ENCODE measurements around the gene MRPL27. TPM values are rescaled to one million over a fixed set of nuclear protein-coding genes. Genes with fewer than 3 reads are reported as not detected.
A peak's percentile ranks its signal among the peaks of the same experiment; 100 is the strongest.

MRPL27 gene
- total and polyA plus RNA-seq, 5 experiments from 2014 or later = 28.0 to 60.6 (median 30.0) TPM

DNA sequence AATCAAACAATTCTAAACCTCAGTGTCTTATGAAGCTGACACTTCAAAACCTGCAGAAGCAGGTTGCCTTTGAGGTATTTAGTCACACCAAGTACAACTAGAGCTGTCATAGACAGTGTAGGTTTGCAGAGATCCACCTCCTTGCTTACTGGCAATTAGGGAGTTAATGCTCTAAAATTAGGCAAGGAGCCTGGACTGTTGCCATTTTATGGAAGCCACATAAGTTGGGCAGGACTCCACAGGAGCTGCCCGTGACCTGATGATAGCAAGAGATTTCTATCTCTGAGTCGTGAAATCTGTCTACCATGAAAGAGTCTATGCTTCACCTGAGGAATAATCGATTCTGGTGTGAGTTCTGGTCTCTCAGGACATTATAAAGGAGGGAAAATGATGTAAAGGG lies 8.9 kb upstream of the MRPL27 start:
- no peak for ATAC-seq
- Mint-ChIP-seq H3K9me3 (no peaks in the 10 kb centered on the region), H3K27me3 (no peaks in the 10 kb centered on the region), H3K4me1 (no peaks in the 10 kb centered on the region), H3K27ac (peak overlapping the region in 3 of 10 donors; percentile 0 to 83 (median 9)), H3K36me3 (peaks cover 0 to 58% (median 16%) of the 10 kb centered on the region in 3 donors), H3K4me3 (no peak overlapping the region)
- DNase-seq = no peak
- POLR2A ChIA-PET = no interaction called here

DNA sequence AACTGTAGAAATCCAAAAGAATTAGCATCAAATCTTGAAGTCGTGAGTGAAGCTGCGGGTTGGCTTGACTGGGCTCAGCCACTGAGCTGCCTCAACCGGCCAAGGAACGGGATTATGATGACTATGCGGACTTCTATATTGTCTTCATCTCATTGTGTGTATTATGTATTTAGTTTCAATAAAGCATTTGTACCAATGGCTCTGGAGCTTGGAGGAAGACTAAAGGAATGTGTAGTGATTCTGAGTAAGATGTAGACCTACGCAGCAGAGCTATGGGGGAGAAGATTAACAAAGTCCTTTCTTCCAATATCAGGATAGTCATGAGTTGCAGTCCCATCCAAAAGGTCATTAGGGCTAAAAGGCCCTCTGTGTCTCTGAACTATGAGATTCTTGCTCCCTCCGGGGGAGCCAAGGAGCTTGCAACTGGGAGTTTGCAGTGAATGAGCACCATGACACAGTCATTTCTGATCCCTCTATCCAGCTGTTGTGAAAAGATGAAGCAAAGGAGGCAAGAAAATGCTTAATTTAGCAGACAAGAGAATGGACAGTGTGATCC lies 8.4 kb upstream of the MRPL27 start:
- H3K27me3 Mint-ChIP-seq = no peaks in the 10 kb centered on the region
- H3K4me3 Mint-ChIP-seq = no peak overlapping the region
- no peaks in the 10 kb centered on the region for H3K4me1 Mint-ChIP-seq
- no peak for ATAC-seq
- H3K27ac Mint-ChIP-seq = peak overlapping the region in 2 of 10 donors; percentile 0 to 65
- POLR2A ChIA-PET = interaction anchor here (0.7 kb wide), 1 partner anchor 16 kb away, joined by 3 read pairs; the partner anchor contains the start of gene LRRC59
- no peak for DNase-seq
- H3K9me3 Mint-ChIP-seq = no peaks in the 10 kb centered on the region
- H3K36me3 Mint-ChIP-seq = peaks cover 0 to 53% (median 13%) of the 10 kb centered on the region in 3 donors

DNA sequence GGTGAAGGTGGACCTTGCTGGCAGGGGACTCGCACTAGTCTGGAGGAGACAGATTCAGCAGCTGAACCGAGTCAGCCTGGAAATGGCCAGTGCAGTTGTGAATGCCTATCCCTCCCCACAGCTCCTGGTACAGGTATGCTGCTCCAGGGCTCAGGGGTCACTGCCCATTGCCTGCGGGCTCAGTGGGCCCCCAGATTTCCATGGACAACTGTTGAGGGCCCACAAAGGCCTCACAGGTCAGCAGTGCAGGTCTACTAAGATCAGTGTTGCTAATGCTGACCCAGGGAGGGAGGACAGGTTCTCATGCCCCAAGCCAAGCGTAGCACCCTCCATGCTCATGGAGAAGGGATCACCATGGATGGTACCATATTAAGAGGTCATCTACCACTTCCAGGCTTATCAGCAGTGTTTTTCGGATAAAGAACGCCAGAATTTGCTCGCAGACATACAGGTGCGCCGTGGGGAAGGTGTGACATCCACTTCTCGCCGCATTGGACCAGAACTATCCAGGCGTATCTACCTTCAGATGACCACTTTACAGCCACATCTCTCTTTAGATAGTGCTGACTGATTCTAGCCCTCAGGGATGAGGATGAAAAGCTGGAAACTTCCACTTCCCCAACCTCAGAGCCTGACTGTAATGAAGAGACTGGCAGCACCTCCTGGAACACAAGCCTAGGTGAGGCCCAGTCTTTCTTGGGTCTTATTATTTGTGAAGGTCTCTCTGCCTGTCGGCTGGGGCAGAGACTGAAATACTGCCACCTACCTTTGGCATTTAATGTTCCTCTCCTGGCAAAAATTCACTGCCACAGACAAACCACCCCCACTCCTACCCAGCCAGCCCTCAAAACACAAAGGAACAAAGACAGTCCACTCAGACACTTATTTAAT lies 7.6 kb upstream of the MRPL27 start:
- POLR2A ChIA-PET = interaction anchor here (0.7 to 1.2 kb wide), 2 partner anchors 17 kb away, joined by 3 read pairs; partner anchors contain the start of gene LRRC59
- Mint-ChIP-seq H3K27ac (peak overlapping the region in 2 of 10 donors; percentile 10 to 65), H3K27me3 (no peaks in the 10 kb centered on the region), H3K4me3 (no peak overlapping the region), H3K4me1 (no peaks in the 10 kb centered on the region), H3K36me3 (peaks cover 0 to 45% (median 12%) of the 10 kb centered on the region in 3 donors), H3K9me3 (no peaks in the 10 kb centered on the region)
- DNase-seq (no peak), ATAC-seq (peak; percentile 33 to 51)

DNA sequence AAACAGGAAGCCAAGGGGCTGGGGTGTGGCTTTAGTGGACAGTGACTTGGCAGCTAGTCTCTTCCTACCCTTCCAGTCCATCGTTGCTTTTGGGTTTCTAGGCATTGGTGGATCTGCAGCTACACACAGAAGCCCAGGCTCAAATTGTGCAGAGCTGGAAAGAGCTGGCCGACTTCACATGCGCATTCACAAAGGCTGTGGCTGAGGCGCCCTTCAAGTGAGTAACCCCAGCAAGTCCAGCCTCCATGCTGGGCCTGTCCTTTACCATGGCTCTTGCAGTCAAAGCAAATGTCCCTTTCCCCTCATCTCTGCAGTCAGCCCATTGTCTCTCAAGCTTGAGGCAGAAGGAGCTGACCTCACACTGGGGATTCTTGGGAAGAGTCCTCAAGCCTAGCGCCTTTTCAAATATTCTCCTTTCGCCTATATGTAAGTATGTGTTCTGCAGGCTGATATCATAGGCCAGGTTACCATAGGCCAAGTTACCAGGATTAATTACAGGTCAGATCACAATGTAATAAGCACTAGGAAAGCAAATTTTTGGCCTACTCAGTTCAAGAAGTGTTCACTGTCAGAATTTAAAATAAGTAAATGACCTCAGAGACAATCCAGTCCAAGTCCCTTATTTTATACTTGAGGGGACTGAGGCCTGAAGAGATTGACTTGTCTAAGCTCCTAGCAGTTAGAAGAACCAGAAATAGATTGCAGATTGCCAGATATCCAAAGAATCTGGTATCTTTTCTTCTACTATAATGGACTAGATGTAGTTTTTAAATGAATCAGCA lies 6.6 kb upstream of the MRPL27 start:
- Mint-ChIP-seq H3K36me3 (peaks cover 0 to 35% (median 7%) of the 10 kb centered on the region in 3 donors), H3K9me3 (no peaks in the 10 kb centered on the region), H3K27ac (peak overlapping the region in 2 of 10 donors; percentile 27 to 39), H3K27me3 (no peaks in the 10 kb centered on the region), H3K4me1 (no peaks in the 10 kb centered on the region), H3K4me3 (no peak overlapping the region)
- DNase-seq (no peak), ATAC-seq (no peak)
- POLR2A ChIA-PET = interaction anchor here (1.2 kb wide), 1 partner anchor 18 kb away, joined by 3 read pairs; the partner anchor contains the start of gene LRRC59

DNA sequence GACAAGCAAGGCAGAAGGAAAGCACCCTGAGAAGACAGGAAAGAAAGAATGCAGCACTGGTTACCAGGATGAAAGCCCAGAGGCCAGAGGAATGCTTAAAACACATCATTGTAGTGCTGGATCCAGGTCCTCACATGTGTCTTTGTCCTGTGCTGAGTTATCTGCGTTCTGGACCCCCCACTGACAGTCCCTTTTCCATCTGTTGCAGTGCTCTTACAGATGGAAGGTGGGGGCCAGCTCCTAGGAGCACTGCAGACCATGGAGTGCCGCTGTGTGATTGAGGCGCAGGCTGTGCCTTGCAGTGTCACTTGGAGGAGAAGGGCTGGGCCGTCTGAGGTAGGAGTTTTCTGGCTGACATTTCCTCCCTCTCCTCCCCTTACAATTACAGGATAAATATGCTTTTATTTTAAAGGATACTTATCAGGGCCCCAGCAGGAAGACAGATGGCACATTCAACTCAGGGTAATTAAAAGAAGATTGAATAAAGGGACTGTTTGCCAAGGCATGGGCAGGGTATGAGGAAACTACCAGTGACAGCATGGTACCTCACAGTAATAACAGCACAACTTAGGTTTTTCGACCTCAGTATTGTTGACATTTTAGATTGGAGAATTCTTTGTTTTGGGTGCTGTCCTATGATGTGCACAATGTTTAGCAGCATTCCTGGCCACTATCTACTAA lies 3.0 kb upstream of the MRPL27 start:
- H3K9me3 Mint-ChIP-seq = no peaks in the 10 kb centered on the region
- no peak overlapping the region for H3K4me3 Mint-ChIP-seq
- DNase-seq (no peak), ATAC-seq (no peak)
- H3K4me1 Mint-ChIP-seq = peaks cover 17 to 23% (median 20%) of the 10 kb centered on the region in 4 donors
- peaks cover 0 to 11% (median 0%) of the 10 kb centered on the region in 3 donors for H3K36me3 Mint-ChIP-seq
- no peaks in the 10 kb centered on the region for H3K27me3 Mint-ChIP-seq
- POLR2A ChIA-PET = no interaction called here
- no peak overlapping the region for H3K27ac Mint-ChIP-seq

DNA sequence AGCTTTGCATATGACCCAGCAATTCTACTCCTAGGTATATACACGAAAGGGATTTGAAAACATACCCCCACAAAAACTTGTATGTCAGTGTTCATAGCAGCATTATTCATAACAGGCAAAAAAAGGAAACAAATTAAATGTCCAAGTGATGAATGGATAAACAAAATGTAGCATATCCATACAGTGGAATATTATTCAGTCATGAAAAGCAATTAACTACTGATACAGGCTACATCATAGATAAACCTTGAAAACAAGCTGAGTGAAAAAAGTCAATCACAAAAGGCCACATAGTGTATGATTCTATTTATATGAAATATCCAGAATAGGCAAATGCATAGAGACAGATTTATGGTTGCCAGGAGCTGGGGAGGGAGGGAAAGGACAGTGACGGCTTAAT lies 721 bp upstream of the MRPL27 start:
- Mint-ChIP-seq H3K27me3 (no peaks in the 10 kb centered on the region), H3K9me3 (no peaks in the 10 kb centered on the region), H3K4me1 (peaks cover 17 to 30% (median 23%) of the 10 kb centered on the region in 4 donors), H3K4me3 (peak overlapping the region in 9 of 10 donors; percentile 90 to 100 (median 98)), H3K36me3 (peaks cover 0 to 27% (median 4%) of the 10 kb centered on the region in 3 donors), H3K27ac (peak overlapping the region in 7 of 10 donors; percentile 30 to 100 (median 100))
- DNase-seq (no peak), ATAC-seq (no peak)
- POLR2A ChIA-PET = interaction anchor here (1.1 to 3.5 kb wide), 7 partner anchors 10 to 52 kb away, joined by 3 to 24 read pairs (median 5); partner anchors contain the start of genes ACSF2, LRRC59 and XYLT2

DNA sequence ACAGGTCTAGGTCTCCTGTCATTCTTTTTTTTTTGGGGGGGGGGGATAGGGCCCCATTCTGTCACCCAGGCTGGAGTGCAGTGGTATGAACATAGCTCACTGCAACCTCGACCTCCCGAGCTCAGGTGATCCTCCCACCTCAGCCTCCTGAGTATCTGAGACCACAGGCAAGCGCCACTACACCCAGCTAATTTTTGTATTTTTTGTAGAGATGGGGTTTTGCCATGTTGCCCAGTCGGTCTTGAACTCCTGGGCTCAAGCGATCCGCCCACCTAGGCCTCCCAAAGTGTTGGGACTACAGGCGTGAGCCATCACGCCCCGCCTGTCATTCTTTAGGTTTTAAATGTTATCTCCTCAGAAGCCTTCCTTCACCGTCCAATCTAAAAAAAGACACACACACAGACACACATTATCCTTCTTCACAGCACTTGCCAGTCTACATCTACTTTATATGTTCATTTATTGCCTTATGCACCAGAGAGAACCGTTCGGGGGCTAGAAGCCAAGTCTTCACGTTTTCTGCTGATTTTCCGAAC lies 694 bp downstream of the MRPL27 start:
- H3K36me3 Mint-ChIP-seq = peaks cover 0 to 40% (median 10%) of the 10 kb centered on the region in 3 donors
- H3K27ac Mint-ChIP-seq = peak overlapping the region; percentile 99 to 100 (median 100)
- H3K4me1 Mint-ChIP-seq = peaks cover 17 to 32% (median 23%) of the 10 kb centered on the region in 4 donors

DNA sequence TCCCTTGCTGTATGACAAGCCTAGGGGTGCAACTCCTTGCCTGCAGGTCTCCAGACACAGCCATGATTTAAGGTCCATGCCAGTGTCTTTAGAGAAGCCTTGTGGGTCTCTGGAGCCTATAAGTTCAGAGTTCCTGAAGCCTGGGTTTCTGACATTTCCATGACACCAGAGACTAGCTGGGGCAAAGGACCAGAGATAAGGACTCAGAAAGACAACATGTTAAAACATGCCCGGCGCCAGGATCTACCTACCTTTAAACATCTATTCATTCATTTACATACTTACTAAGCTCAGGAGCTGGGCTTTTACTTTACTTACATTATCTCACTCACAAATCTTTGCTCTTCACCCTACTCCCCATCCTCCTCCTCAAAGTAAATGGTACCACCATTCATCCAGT lies 1.5 kb downstream of the MRPL27 start:
- ATAC-seq (no peak), DNase-seq (no peak)
- no peaks in the 10 kb centered on the region for H3K27me3 Mint-ChIP-seq
- peaks cover 17 to 32% (median 23%) of the 10 kb centered on the region in 4 donors for H3K4me1 Mint-ChIP-seq
- peak overlapping the region in 9 of 10 donors; percentile 57 to 100 (median 82) for H3K27ac Mint-ChIP-seq
- POLR2A ChIA-PET = interaction anchor here (0.6 to 3.5 kb wide), 5 partner anchors 10 to 694 kb away, joined by 3 to 24 read pairs (median 15); partner anchors contain the start of genes LRRC59 and XYLT2
- peaks cover 0 to 46% (median 10%) of the 10 kb centered on the region in 3 donors for H3K36me3 Mint-ChIP-seq
- no peaks in the 10 kb centered on the region for H3K9me3 Mint-ChIP-seq
- peak overlapping the region; percentile 59 to 100 (median 98) for H3K4me3 Mint-ChIP-seq

More for the DNA sequence above, 694 bp downstream of the MRPL27 start:
- ATAC-seq = no peak
- POLR2A ChIA-PET = interaction anchor here (0.6 to 3.5 kb wide), 9 partner anchors 8 to 695 kb away, joined by 3 to 24 read pairs (median 5); partner anchors contain the start of genes LRRC59 and XYLT2
- H3K4me3 Mint-ChIP-seq = peak overlapping the region; percentile 90 to 100 (median 98)
- no peaks in the 10 kb centered on the region for H3K27me3 Mint-ChIP-seq
- no peaks in the 10 kb centered on the region for H3K9me3 Mint-ChIP-seq
- no peak for DNase-seq

DNA sequence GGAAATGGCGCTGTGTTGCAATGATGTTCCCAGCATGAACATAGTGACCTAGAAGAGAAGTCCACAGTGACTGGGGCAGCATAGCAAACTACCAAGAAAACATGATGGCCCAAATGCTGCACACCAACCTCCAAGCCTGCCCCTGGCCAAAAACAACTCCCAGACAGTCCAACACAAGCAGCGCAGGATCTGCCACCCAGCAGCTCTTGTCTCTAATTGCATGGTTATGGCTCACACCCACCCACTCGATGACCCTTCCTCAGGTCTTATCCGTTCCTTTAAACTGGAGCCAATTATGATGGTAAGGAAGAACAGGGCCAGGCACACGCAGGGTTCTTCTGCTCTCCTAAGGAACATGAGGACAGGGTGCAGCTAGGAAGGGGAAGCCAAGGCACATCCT lies 2.9 kb downstream of the MRPL27 start:
- peaks cover 0 to 55% (median 10%) of the 10 kb centered on the region in 3 donors for H3K36me3 Mint-ChIP-seq
- peak overlapping the region in 5 of 10 donors; percentile 37 to 52 (median 47) for H3K4me3 Mint-ChIP-seq
- no peak overlapping the region for H3K27ac Mint-ChIP-seq
- POLR2A ChIA-PET = interaction anchor here (0.5 to 3.5 kb wide), 4 partner anchors 9 to 1362 kb away, joined by 3 to 17 read pairs (median 4); no protein-coding TSS in a partner anchor
- DNase-seq (no peak), ATAC-seq (no peak)
- H3K9me3 Mint-ChIP-seq = no peaks in the 10 kb centered on the region
- peaks cover 21 to 34% (median 23%) of the 10 kb centered on the region in 4 donors for H3K4me1 Mint-ChIP-seq
- no peaks in the 10 kb centered on the region for H3K27me3 Mint-ChIP-seq

DNA sequence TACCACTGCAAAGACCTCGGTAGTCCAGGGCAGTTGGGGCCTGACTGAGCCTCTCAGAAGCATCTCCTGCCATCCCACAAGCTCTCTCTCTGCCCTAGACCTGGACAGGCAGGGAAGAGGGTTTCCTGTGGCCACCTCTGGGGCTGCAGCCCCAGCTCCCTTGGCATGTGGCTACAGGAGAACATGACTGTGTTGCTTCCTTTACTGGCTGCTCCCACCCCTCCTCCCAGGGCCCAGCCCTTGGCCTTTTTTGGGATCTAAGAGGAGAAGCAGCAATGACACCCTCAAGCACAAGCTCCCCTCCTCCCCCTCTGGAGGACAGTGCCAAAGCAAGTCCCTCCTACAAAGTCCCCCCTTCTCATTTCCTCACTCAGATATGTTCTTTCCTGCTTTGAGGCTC lies 5.6 kb downstream of the MRPL27 start:
- DNase-seq (no peak), ATAC-seq (no peak)
- Mint-ChIP-seq H3K9me3 (no peaks in the 10 kb centered on the region), H3K27ac (no peak overlapping the region), H3K36me3 (peaks cover 0 to 52% (median 10%) of the 10 kb centered on the region in 3 donors), H3K27me3 (no peaks in the 10 kb centered on the region), H3K4me1 (peaks cover 13 to 29% (median 16%) of the 10 kb centered on the region in 4 donors), H3K4me3 (no peak overlapping the region)
- POLR2A ChIA-PET = interaction anchor here (1.3 kb wide), 2 partner anchors 12 to 21 kb away, joined by 3 read pairs; no protein-coding TSS in a partner anchor

DNA sequence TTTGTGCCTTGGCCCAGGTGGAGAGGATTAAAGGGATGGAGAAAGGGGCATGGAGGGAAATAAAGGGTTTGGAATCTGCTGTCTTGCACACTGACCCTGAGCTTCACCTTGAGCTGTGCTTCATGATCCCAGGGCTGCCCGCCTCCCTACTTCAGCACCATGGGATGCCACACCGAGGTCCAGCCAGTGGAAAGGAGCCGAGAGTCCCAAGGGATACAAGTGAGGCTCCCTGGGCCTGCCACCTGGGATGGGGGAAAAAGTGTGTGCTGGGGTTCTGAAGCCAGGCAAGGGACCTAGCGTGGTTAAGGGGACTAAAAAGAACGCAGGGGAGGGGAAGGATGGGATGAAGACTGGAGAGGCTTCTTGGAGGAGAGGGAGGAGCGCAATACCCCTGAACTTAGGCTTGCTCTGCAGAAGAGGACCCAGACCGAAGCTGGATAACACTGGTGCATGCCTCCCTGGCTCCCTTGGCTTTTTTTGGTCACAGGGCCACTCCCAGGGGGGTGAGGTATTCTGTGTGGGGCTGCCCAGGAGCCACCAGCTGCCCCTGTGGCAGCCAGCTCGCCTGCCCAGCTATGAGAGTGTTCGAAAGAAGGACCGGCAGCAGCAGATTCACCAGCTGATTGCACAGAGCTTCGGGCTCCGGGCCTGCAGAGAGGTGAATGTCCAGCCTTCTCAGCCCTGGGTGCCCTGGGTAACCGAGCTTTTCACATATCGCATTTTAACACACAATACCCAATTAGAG lies 7.2 kb downstream of the MRPL27 start:
- no peak for ATAC-seq
- peaks cover 0 to 48% (median 10%) of the 10 kb centered on the region in 3 donors for H3K36me3 Mint-ChIP-seq

More for the DNA sequence above, 7.2 kb downstream of the MRPL27 start:
- POLR2A ChIA-PET = no interaction called here
- DNase-seq = no peak
- peak overlapping the region in 2 of 10 donors; percentile 53 to 75 for H3K27ac Mint-ChIP-seq
- peaks cover 10 to 26% (median 12%) of the 10 kb centered on the region in 4 donors for H3K4me1 Mint-ChIP-seq
- no peak overlapping the region for H3K4me3 Mint-ChIP-seq
- H3K9me3 Mint-ChIP-seq = no peaks in the 10 kb centered on the region
- H3K27me3 Mint-ChIP-seq = no peaks in the 10 kb centered on the region

Data from naive thymus-derived CD8-positive, alpha-beta T cell (primary cell).